K562 (cell line): ENCODE results near the gene FBXL22. TPM values are rescaled to one million over a fixed set of nuclear protein-coding genes. Genes with fewer than 3 reads are reported as not detected.

ENCODE experiments used
- ATAC-seq: fragments of 200-7000 bp; cut with Tn5 transposase; 3 replicates; pipeline ENCODE4 v1.9.1; 2020; ENCODE audit warnings: moderate library complexity
- BruUV-seq: library from RNA; stranded (reverse); fragments of 400-500 nt; replicated peaks from 2 replicates; lab custom pipeline; 2021; lab: Mats Ljungman, UMichigan
- CTCF ChIA-PET: fragments of 300-600 bp; formaldehyde crosslinking; extraction: SDS; loops from one replicate; lab custom pipeline; 2021; ENCODE audit warnings: low intra/inter-chr PET ratio; lab: Yijun Ruan, JAX
- POLR2A ChIA-PET: fragments of 300-600, 350-650 bp; sonication (Branson Sonifier 250); formaldehyde crosslinking; extraction: SDS; loops from one replicate; lab custom pipeline; 2021; ENCODE audit warnings: antibody characterized with exemption, inconsistent platforms; lab: Yijun Ruan, JAX
- DNase-seq, 4 experiments: peaks; one replicate each; pipeline versions ENCODE4 v3.0.0 to v3.0.0-alpha.2; 2011 to 2018; ENCODE audit warnings: low spot score in 3 of 4, mixed read lengths in 3 of 4; ENCODE audit errors: extremely low read depth in 1 of 4
- FAIRE-seq: peaks from 2 replicates; lab custom pipeline; 2011; peaks lifted over from hg19 to GRCh38; lab: Jason Lieb, UNC
- H2AFZ ChIP-seq: 2 replicates; pipeline ENCODE4 v1.6.0; 2011; ENCODE audit warnings: low read depth, low read length, control low read depth, inconsistent platforms
- H3K27ac ChIP-seq: fragments of 200-600 bp; 3 replicates; pipeline ENCODE4 v1.8.0; 2011; ENCODE audit warnings: low read depth, mild to moderate bottlenecking, control low read depth, inconsistent platforms, low read length, moderate library complexity, mixed read lengths; ENCODE audit errors: extremely low read depth
- H3K27me3 ChIP-seq, 2 experiments: fragments of 300-600 bp in 1 of 2; 2 replicates in 1 of 2; 3 replicates in 1 of 2; pipeline versions ENCODE4 v1.6.0 to v1.8.0; 2011; ENCODE audit warnings: inconsistent platforms in 2 of 2, low read length in 2 of 2, mild to moderate bottlenecking in 1 of 2, mixed read lengths in 1 of 2, moderate library complexity in 1 of 2; ENCODE audit not compliant: control insufficient read depth in 2 of 2, insufficient read depth in 2 of 2
- H3K36me3 ChIP-seq: fragments of 300-600 bp; 3 replicates; pipeline ENCODE4 v1.8.0; 2011; ENCODE audit warnings: mild to moderate bottlenecking, low read length, inconsistent platforms; ENCODE audit not compliant: control insufficient read depth, insufficient read depth
- H3K4me1 ChIP-seq, 2 experiments: fragments of 200-600 bp in 1 of 2; replicated peaks in 1 of 2; 2 replicates in 1 of 2; 3 replicates in 1 of 2; pipeline versions ENCODE4 v1.5.1 to v1.8.0; 2011; ENCODE audit warnings: inconsistent platforms in 2 of 2, low read length in 2 of 2, mild to moderate bottlenecking in 1 of 2, mixed read lengths in 1 of 2, moderate library complexity in 1 of 2; ENCODE audit not compliant: control insufficient read depth in 2 of 2, insufficient read depth in 2 of 2
- H3K4me2 ChIP-seq: 2 replicates; pipeline ENCODE4 v1.6.1; 2011; ENCODE audit warnings: low read length, control low read depth, inconsistent platforms, mixed read lengths; ENCODE audit not compliant: insufficient read depth
- H3K4me3 ChIP-seq: fragments of 200-600 bp; sonication (generic), shearing (Covaris generic); 2 replicates; pipeline ENCODE4 v1.5.1; 2016; ENCODE audit warnings: control low read depth, inconsistent platforms
- H3K79me2 ChIP-seq: fragments of 200-600 bp; 3 replicates; pipeline ENCODE4 v1.8.0; 2011; ENCODE audit warnings: low read length, inconsistent platforms; ENCODE audit not compliant: control insufficient read depth, insufficient read depth
- H3K9ac ChIP-seq, 2 experiments: 2 replicates each; pipeline versions ENCODE4 v1.6.0 to v1.6.1; 2011; ENCODE audit warnings: low read depth in 2 of 2, low read length in 2 of 2, control low read depth in 1 of 2, inconsistent platforms in 1 of 2, mild to moderate bottlenecking in 1 of 2, mixed read lengths in 1 of 2; ENCODE audit not compliant: insufficient read depth in 1 of 2
- H3K9me1 ChIP-seq: one replicate; pipeline ENCODE4 v1.6.0; 2011; ENCODE audit warnings: inconsistent platforms, mild to moderate bottlenecking, low read length, moderate library complexity; ENCODE audit not compliant: control insufficient read depth, insufficient read depth
- H3K9me3 ChIP-seq: replicated peaks from 2 replicates; pipeline ENCODE4 v1.5.1; 2011; ENCODE audit warnings: low read depth, low read length, inconsistent platforms; ENCODE audit not compliant: control insufficient read depth, insufficient read depth
- H4K20me1 ChIP-seq: replicated peaks from 2 replicates; pipeline ENCODE4 v1.6.1; 2011; ENCODE audit warnings: low read length, inconsistent platforms, mixed read lengths; ENCODE audit not compliant: control insufficient read depth, insufficient read depth
- ELK1 ChIP-seq: sonication (generic); formaldehyde crosslinking; IDR thresholded peaks from 2 replicates; pipeline ENCODE4 v1.8.1; 2022; ENCODE audit warnings: missing genetic modification reagents
- HDAC2 ChIP-seq: fragments of 450-650 bp; IDR thresholded peaks from 2 replicates; pipeline ENCODE4 v1.6.1; 2016; ENCODE audit warnings: mild to moderate bottlenecking
- HDAC6 ChIP-seq: IDR thresholded peaks from 2 replicates; pipeline ENCODE4 v1.6.1; 2012; ENCODE audit warnings: low read depth, mild to moderate bottlenecking, control low read depth, inconsistent platforms, low read length, moderate library complexity
- HIVEP1 ChIP-seq: fragments of 250-450 bp; sonication (Bioruptor Pico); IDR thresholded peaks from 2 replicates; pipeline ENCODE4 v1.4.0; 2020; ENCODE audit warnings: mild to moderate bottlenecking
- NELFE ChIP-seq: IDR thresholded peaks from 2 replicates; pipeline ENCODE4 v1.6.1; 2011; ENCODE audit warnings: mild to moderate bottlenecking; ENCODE audit not compliant: insufficient read depth, insufficient read length
- SMAD2 ChIP-seq: fragments of 150-350 bp; IDR thresholded peaks from 2 replicates; pipeline ENCODE4 v1.6.1; 2014; ENCODE audit warnings: low read depth, mild to moderate bottlenecking, low read length
- SMARCC2 ChIP-seq: fragments of 450-650 bp; IDR thresholded peaks from 2 replicates; pipeline ENCODE4 v1.6.1; 2017; ENCODE audit warnings: antibody characterized with exemption, moderate library complexity, mild to moderate bottlenecking, low read depth
- SP2 ChIP-seq: IDR thresholded peaks from 2 replicates; pipeline ENCODE4 v1.6.1; 2011; ENCODE audit warnings: mild to moderate bottlenecking, low read depth, low read length, moderate library complexity; ENCODE audit not compliant: poor library complexity, severe bottlenecking; ENCODE audit errors: extremely low read depth
- ZC3H8 ChIP-seq: fragments of 450-650 bp; IDR thresholded peaks from 2 replicates; pipeline ENCODE4 v1.6.1; 2017
- ZNF77 ChIP-seq: fragments of 250-450 bp; sonication (Bioruptor Pico); IDR thresholded peaks from 2 replicates; pipeline ENCODE4 v1.5.0; 2020
- WGBS: fragments of 100-300 bp; shearing (Covaris generic); methylation state at CpG from one replicate; pipeline ENCODE4 v1.1.6; 2016; ENCODE audit warnings: low coverage, mixed read lengths; ENCODE audit not compliant: insufficient coverage; ENCODE audit errors: missing lambda C conversion rate; 5-methylcytosine and 5-hydroxymethylcytosine counted together
- in situ Hi-C: fragments of 300-500 bp; cut with MboI; formaldehyde crosslinking; loops from 4 replicates; pipeline ENCODE4 v1.15.0; 2018; ENCODE audit warnings: inconsistent platforms, mixed read lengths
- intact Hi-C: fragments of 100-400 bp; cut with micrococcal nuclease; formaldehyde crosslinking; loops from 2 replicates; pipeline ENCODE4 v1.14.2; 2022
- polyA plus RNA-seq, 8 experiments: library from polyadenylated mRNA; depleted of rRNA in 4 of 8; stranded (reverse) in 5 of 8; unstranded in 3 of 8; fragments of >200 nt; fragmentation: Nextera tagmentation in 2 of 8; fragmentation: Illumina TruSeq in 1 of 8; extraction: Ambion mirVana in 2 of 8; extraction: Trizol in 1 of 8; gene quantifications; 2 replicates each; pipeline versions ENCODE4 v1.2.1 to v1.2.3, GENCODE V29; 2011 to 2014; ENCODE audit warnings: inconsistent platforms in 1 of 8, missing spikeins in 1 of 8
- total RNA-seq, 7 experiments: library from RNA; depleted of rRNA in 6 of 7; stranded (reverse); fragments of >200 nt in 6 of 7; fragmentation: Illumina TruSeq in 2 of 7; extraction: Trizol in 2 of 7; gene quantifications; 2 replicates each; pipeline versions ENCODE4 v1.2.1 to v1.2.3, GENCODE V29; 2011 to 2021; ENCODE audit warnings: low replicate concordance in 1 of 7
- TF ChIP-seq, protein P1 (sequence below): fragments of 450-650 bp; IDR thresholded peaks from 2 replicates; pipeline ENCODE4 v1.6.1; 2018; ENCODE audit not compliant: partially characterized antibody

Gene FBXL22
- total and polyA plus RNA-seq, 9 of the 15 experiments (the other 6 are each of a cell fraction or from before 2014, with no cell fraction given) = not detected

GRCh38 chr15:63595688-63596087 lies 1.5 kb upstream of the FBXL22 start:
- Histone ChIP-seq H4K20me1 (no peaks in the 10 kb centered on the region), H3K4me1 (peaks cover 0 to 18% of the 10 kb centered on the region in 2 experiments; a peak in 2 of 5 replicates), H3K4me3 (no peak overlapping the region), H3K79me2 (no peaks in the 10 kb centered on the region), H3K9me1 (no peaks in the 10 kb centered on the region), H3K36me3 (peaks cover 34% of the 10 kb centered on the region), H3K9me3 (no peaks in the 10 kb centered on the region), H3K27ac (no peak overlapping the region), H3K9ac (no peak overlapping the region), H2AFZ (no peak overlapping the region), H3K27me3 (no peaks in the 10 kb centered on the region), H3K4me2 (no peak overlapping the region)
- no peak for ATAC-seq
- in situ Hi-C loops = loop anchor here (10.0 kb wide), 1 partner anchor 301 kb away; no protein-coding TSS in a partner anchor
- FAIRE-seq = no peak
- TF ChIP-seq NELFE (no peak), SP2 (no peak), HDAC2 (no peak), ZC3H8 (no peak)
- 46% methylated on average over 1 of the region's 1 CpG for WGBS
- intact Hi-C loops = loop anchor here (5.0 kb wide), 2 partner anchors 108 to 472 kb away; no protein-coding TSS in a partner anchor
- DNase-seq = no peak
- ChIA-PET POLR2A (interaction anchor here (0.6 to 1.7 kb wide), 4 partner anchors 9 to 51 kb away, joined by 3 to 5 read pairs (median 4); no protein-coding TSS in a partner anchor), CTCF (no interaction called here)
- BruUV-seq = no TSS peak

GRCh38 chr15:63596676-63597037 lies 530 bp upstream of the FBXL22 start:
- no peak overlapping the region for H3K9ac ChIP-seq
- no peaks in the 10 kb centered on the region for H3K27me3 ChIP-seq
- ATAC-seq (no peak), FAIRE-seq (no peak), DNase-seq (no peak)
- no peak overlapping the region for H3K27ac ChIP-seq
- intact Hi-C loops = loop anchor here (5.0 kb wide), 2 partner anchors 109 to 471 kb away; no protein-coding TSS in a partner anchor
- no peak overlapping the region for H2AFZ ChIP-seq
- no TSS peak for BruUV-seq
- 90% methylated on average over 2 of the region's 2 CpGs for WGBS
- no peaks in the 10 kb centered on the region for H3K9me1 ChIP-seq
- peaks cover 24% of the 10 kb centered on the region; the same call in 2 of the 3 replicates for H3K36me3 ChIP-seq
- H3K9me3 ChIP-seq = no peaks in the 10 kb centered on the region
- no peak overlapping the region for H3K4me2 ChIP-seq
- H3K4me1 ChIP-seq = peaks cover 0 to 18% of the 10 kb centered on the region in 2 experiments; a peak in 2 of 5 replicates
- POLR2A ChIA-PET = interaction anchor here (0.6 to 1.7 kb wide), 7 partner anchors 8 to 296 kb away, joined by 3 to 5 read pairs (median 4); no protein-coding TSS in a partner anchor
- no peak overlapping the region for H3K4me3 ChIP-seq
- in situ Hi-C loops = loop anchor here (10.0 kb wide), 1 partner anchor 302 kb away; no protein-coding TSS in a partner anchor
- CTCF ChIA-PET = interaction anchor here (0.6 kb wide), 1 partner anchor 438 kb away, joined by 7 read pairs; no protein-coding TSS in a partner anchor
- no peaks in the 10 kb centered on the region for H3K79me2 ChIP-seq
- no peaks in the 10 kb centered on the region for H4K20me1 ChIP-seq
- TF ChIP-seq HIVEP1 (CRISPR knock-in tag) (no peak), ELK1 (CRISPR knock-in tag) (no peak), HDAC6 (no peak), ZNF77 (no peak), SMARCC2 (no peak), SMAD2 (no peak)
- TF ChIP-seq, protein P1, sequence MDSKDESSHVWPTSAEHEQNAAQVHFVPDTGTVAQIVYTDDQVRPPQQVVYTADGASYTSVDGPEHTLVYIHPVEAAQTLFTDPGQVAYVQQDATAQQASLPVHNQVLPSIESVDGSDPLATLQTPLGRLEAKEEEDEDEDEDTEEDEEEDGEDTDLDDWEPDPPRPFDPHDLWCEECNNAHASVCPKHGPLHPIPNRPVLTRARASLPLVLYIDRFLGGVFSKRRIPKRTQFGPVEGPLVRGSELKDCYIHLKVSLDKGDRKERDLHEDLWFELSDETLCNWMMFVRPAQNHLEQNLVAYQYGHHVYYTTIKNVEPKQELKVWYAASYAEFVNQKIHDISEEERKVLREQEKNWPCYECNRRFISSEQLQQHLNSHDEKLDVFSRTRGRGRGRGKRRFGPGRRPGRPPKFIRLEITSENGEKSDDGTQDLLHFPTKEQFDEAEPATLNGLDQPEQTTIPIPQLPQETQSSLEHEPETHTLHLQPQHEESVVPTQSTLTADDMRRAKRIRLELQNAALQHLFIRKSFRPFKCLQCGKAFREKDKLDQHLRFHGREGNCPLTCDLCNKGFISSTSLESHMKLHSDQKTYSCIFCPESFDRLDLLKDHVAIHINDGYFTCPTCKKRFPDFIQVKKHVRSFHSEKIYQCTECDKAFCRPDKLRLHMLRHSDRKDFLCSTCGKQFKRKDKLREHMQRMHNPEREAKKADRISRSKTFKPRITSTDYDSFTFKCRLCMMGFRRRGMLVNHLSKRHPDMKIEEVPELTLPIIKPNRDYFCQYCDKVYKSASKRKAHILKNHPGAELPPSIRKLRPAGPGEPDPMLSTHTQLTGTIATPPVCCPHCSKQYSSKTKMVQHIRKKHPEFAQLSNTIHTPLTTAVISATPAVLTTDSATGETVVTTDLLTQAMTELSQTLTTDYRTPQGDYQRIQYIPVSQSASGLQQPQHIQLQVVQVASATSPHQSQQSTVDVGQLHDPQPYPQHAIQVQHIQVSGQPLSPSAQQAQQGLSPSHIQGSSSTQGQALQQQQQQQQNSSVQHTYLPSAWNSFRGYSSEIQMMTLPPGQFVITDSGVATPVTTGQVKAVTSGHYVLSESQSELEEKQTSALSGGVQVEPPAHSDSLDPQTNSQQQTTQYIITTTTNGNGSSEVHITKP = no peak
